Activated naive CD4-positive, alpha-beta T cell (primary cell): Measurements from ENCODE around the gene CAPRIN1.
"Not testable (repeated sequence)": the region's sequence is repeated elsewhere in the genome, so short reads cannot be mapped to it uniquely, and the experiment has no call there.

ENCODE experiments used
- DNase-seq, 4 experiments: peaks; one replicate each; lab custom pipeline; 2025; lab: John Stamatoyannopoulos, UW

Gene CAPRIN1

GRCh38 chr11:34091825-34092224 is 40.3 kb downstream of the CAPRIN1 start:
- DNase-seq = no peak

DNA sequence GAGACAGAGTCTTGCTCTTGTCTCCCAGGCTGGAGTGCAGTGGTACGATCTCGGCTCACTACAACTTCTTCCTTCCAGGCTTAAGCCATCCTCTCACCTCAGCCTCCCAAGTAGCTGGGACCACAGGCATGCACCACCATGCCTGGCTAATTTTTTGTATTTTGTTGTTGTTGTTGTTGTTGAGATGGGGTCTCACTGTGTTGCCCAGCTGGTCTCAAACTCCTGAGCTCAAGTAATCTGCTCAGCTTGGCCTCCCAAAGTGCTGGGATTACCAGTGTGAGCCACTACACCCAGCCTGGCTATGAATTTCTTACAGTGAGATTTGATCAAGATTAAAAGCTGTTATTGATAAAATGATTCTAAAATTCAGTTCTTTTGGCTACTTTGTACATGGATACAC is 43.4 kb downstream of the CAPRIN1 start:
- DNase-seq = not testable (repeated sequence)

- no peak for DNase-seq
Measured at GRCh38 chr11:34098813-34099212, 47.3 kb downstream of the CAPRIN1 start.

DNA sequence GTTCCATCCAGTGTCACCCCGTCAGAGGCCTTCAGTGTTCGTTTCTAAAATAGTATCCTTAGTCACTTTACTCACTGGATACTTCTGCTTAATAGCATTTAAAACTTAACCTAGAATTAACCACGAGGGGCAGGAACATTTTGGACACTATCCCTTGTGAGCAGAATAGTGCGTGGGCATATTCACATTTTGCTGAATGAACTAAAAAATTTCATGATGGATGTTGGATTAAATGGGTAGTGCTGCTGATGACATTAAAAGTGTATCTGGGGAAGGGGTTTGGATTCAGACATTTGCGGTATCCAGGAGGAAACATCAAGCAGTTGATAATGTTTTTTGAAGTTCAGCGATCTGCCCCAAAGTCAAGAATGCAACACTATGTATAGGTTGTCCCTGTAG is 53.1 kb downstream of the CAPRIN1 start:
- DNase-seq = no peak

DNA sequence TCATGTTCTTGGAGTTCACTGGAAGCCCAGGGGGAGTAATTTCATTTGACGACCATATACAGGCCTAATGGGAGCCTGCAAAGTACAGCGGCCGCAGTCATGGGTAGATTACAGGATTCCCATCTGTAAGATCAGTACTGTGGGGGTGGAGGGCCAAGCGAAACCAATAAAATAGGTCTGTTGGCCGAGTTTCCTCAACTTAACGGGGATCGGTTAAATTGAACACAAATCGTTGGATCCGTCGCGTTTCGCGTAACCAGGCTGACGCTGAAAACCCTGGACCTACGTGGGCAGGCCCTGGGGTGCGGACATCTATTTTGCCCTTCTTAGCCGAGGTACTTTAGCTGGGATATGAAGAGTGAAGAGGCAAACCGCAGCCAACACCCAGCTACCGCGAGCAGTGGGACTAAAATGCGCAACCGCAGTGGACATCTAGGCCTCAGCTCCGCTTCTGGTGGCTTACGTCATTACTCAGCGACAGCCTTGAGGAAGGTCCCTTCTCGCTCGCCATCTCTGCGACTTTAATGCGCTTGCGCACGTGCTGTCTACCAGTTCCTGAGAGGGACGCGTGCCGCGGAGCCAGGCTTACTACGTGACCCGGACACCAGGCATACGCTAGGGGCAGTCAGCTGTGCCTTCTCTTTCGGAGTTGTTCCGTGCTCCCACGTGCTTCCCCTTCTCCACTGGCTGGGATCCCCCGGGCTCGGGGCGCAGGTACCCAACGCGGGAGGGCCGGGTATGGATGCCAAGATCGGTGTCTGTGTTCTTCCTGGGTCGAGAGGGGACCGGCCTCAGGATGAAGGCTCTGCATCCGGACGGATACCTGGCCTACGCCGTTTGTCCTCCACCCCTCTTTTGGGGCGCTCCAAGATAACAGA is 53.8 kb downstream of the CAPRIN1 start, which contains the start of gene NAT10:
NAT10 (plus strand) TSS at position 551 of the 878 bp plus-strand sequence. CDS start 2,597 bp downstream, outside the sequence.
- DNase-seq = peak; percentile 90 to 96 (median 94)

DNA sequence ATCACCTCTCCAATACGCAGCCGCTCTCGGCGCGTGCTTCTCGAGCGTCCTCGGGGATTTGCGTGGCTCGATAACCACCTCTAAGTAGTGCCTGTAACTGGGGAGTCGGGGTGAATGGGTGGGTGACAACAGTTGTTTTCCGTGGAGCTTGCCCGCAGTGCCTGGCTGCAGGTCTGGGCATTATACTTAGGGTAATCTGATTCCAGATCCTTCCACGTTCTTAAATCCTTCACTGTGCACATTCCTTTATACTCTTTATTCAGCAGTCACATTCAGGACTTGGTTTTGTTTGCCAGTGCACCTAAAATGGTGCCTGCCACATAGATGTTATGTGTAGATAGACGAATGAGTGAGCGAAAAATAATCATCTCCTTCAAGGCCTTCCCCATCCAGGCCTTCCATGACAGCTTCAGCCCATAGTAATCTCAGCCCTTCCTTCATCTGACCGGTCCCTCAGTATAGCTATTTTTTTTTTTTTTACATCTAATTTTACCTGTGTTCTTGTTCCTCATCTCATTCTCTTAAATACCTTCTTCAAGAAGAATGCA is 54.5 kb downstream of the CAPRIN1 start:
- no peak for DNase-seq

DNA sequence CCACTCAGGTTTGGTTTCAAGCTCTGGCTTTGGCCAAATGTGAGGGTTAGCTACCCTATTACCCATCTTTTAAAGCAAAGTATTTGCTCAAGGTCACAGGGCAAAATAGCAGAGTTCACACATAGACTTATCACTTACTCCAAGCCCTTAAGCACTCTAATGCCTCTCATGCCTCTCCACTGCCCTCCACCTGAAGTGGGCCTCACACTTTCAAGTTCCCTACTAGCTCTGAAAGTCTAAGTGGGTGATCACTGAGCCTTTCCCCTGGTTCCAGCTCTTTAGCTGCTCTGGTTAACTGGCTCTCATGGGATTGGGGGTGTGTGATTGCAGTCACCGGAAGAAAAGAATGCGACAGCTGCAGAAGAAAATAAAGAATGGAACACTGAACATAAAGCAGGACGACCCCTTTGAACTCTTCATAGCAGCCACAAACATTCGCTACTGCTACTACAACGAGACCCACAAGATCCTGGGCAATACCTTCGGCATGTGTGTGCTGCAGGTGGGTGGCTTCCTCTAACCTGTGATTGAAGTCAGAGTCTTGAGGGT is 60.3 kb downstream of the CAPRIN1 start:
- DNase-seq = no peak

DNA sequence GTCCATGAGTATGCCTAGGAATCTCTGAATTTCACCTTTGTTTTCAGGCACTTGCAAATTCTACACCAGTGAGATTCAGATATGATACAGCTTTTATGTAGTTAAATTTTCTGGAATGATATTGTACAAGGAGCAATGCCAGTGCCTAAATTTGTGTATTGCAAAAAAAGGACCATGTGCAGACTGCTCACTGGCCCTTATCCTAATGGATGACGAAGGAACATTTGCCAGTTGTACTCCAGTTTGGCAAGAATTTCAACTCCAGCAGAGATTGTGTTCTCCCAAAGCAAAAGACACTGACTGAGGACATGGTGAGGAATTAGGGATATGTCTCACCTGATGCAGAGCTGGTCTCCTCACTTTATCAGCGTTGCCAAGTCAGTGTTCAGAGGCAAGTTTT is 62.5 kb downstream of the CAPRIN1 start:
- no peak for DNase-seq

DNA sequence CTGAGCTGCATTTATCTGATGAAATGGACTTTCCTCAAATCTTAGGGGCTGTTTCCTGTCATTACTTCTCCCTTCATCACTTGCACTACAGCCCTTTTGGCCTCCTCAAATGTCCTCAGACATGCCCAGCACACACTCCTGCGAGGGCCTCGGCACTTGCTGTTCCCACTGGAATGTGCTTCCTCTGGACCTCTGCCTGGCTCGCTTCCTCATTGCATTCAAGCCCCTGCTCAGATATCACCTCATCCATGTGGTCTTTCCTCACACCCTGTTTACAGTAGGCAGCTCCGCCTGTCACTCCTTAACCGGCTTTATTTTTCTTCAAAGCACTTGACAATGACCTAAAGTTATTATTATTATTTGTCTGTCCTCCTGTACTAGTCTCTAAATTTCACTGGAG is 62.9 kb downstream of the CAPRIN1 start:
- no peak for DNase-seq

DNA sequence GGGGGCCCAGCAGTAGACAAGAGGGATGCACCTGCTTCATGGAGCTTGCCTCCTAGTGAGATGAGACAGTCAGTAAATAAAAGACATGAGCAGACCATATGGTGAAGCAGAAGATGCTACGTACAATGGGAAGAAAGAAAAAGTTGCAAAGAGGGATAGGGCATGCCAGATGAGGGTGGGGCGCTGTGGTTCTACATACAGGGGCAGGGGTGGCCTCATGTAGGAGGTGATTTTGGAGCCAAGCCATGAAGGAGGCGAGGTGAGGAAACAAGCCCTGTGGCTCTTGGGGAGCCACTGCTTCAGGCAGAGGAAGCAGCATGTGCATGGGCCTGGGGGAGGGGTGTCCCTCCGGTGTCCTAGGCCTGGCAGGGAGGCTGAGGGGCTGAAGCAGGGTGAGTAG is 69.1 kb downstream of the CAPRIN1 start:
- DNase-seq = no peak

- no peak for DNase-seq
Measured at GRCh38 chr11:34124885-34125668, 73.5 kb downstream of the CAPRIN1 start.

- no peak for DNase-seq
Measured at GRCh38 chr11:34126959-34127848, 75.7 kb downstream of the CAPRIN1 start.

DNA sequence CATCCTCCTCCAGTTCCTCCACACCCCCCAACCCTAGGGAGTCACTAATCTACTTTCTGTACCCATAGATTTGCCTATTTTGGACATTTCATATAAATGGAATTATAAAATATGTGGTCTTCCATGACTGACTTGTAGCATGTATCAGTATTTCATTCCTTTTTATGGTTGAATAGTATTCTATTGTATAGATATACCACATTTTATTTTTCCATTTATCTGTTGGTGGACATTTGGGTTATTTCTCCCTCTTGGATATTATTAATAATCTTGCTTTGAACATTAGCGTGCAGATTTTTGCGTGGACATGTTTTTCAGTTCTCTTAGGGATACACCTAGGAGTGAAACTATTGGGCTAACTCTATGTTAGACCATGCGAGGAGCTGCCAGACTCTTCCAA is 77.3 kb downstream of the CAPRIN1 start:
- DNase-seq = no peak

- no peak for DNase-seq
Measured at GRCh38 chr11:34132261-34132965, 80.9 kb downstream of the CAPRIN1 start.

- DNase-seq = no peak
Measured at GRCh38 chr11:34134765-34135164, 83.2 kb downstream of the CAPRIN1 start.

DNA sequence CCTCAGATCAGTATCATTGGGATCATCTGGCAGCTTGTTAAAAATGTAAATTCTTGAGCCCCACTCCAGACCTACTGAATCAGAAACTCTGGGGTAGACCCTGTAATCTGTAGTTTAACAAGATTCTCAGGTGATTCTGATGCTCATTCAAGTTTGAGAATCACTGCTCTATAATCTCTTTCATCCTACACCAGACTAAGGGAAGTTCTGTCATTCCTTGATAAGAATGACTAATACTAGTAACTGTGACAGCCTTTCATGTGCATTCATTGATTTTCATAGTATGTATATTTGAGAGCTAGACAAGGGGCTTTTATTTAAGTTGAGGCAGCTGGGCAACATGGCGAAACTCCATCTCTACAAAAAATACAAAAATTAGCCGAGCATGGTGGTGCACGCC is 83.9 kb downstream of the CAPRIN1 start:
- no peak for DNase-seq

- DNase-seq = no peak
Measured at GRCh38 chr11:34136420-34136819, 84.9 kb downstream of the CAPRIN1 start.

DNA sequence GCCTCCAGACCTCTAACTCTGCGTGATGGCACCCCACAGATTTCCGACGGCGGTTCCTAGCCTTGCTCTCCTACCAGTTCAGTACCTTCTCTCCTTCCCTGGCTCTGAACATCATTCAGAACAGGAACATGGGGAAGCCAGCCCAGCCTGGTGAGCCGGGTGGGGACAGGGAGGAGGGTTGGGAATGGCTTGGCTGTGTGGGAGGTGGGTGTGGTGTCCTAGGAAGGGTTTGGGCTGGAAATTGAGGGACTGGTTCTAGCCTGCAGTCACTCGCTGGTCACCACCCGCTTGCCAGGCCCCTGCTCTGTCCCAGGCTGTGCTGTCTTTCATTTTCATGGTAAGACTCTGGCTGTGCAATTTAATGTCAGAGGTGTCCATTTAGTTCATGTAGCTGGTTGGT is 87.8 kb downstream of the CAPRIN1 start:
- no peak for DNase-seq

DNA sequence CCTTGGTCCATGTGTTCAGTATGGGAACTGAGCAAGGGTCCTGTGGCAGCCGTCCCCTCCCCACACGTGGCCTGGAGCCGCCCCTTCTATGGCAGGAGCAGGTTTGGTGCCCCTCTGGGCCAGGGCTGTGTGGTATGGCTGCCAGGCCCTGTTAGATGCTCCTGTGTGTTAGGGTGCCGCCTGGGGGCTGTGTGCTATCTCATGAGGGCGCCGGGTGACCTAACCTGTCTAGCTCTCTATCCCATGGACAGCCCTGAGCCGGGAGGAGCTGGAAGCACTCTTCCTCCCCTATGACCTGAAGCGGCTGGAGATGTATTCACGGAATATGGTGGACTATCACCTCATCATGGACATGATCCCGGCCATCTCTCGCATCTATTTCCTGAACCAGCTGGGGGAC is 88.6 kb downstream of the CAPRIN1 start:
- DNase-seq = no peak

GRCh38 chr11:34143048-34143447 is 91.5 kb downstream of the CAPRIN1 start:
- DNase-seq = no peak

GRCh38 chr11:34145073-34145472 is 93.5 kb downstream of the CAPRIN1 start:
- DNase-seq = no peak
